NB4 (cell line): Measurements from ENCODE around the gene LRRN4CL.

Experiments
- CTCF ChIP-seq: IDR thresholded peaks from one replicate; pipeline ENCODE4 v1.5.1; 2012; ENCODE audit warnings: low read depth, low read length
- MYC ChIP-seq: IDR thresholded peaks from 2 replicates; pipeline ENCODE4 v1.6.1; 2011; ENCODE audit warnings: low read depth, low read length
- POLR2A ChIP-seq: IDR thresholded peaks from 2 replicates; pipeline ENCODE4 v1.6.1; 2011; ENCODE audit warnings: mild to moderate bottlenecking; ENCODE audit not compliant: insufficient read length; ENCODE audit errors: extremely low read depth

GRCh38 chr11:62665075-62665598 lies 24.2 kb downstream of the LRRN4CL start, which contains the start of the genes C11orf98 and CSKMT:
- TF ChIP-seq POLR2A (peak; percentile 100), CTCF (no peak), MYC (peak; percentile 91; the same call in 1 of the 2 replicates)
